H9 (cell line): ENCODE results near the gene ITGA2. TPM values are rescaled to one million over a fixed set of nuclear protein-coding genes. Genes with fewer than 3 reads are reported as not detected.

Source experiments
- DNase-seq: peaks from one replicate; pipeline ENCODE4 v3.0.0-alpha.2; 2017
- H2AFZ ChIP-seq: one replicate; pipeline ENCODE4 v1.6.1; 2013; ENCODE audit warnings: mild to moderate bottlenecking, low read length, control low read depth, moderate library complexity
- H2AK5ac ChIP-seq: 2 replicates; pipeline ENCODE4 v1.6.1; 2013; ENCODE audit warnings: low read length, control low read depth, mixed read lengths; ENCODE audit not compliant: insufficient read length
- H2BK120ac ChIP-seq: one replicate; pipeline ENCODE4 v1.6.1; 2013; ENCODE audit warnings: low read depth, mild to moderate bottlenecking, low read length, control low read depth, inconsistent platforms; ENCODE audit not compliant: poor library complexity, severe bottlenecking
- H2BK12ac ChIP-seq: 2 replicates; pipeline ENCODE4 v1.6.1; 2013; ENCODE audit warnings: low read length, control low read depth, mixed read lengths, low read depth; ENCODE audit not compliant: insufficient read length
- H2BK15ac ChIP-seq: 2 replicates; pipeline ENCODE4 v1.6.1; 2013; ENCODE audit warnings: low read depth, low read length, control low read depth
- H2BK20ac ChIP-seq: one replicate; pipeline ENCODE4 v1.6.1; 2013; ENCODE audit warnings: low read depth, mild to moderate bottlenecking, low read length, control low read depth, inconsistent platforms; ENCODE audit not compliant: poor library complexity, severe bottlenecking
- H2BK5ac ChIP-seq: 2 replicates; pipeline ENCODE4 v1.6.1; 2013; ENCODE audit warnings: low read length, control low read depth, mixed read lengths; ENCODE audit not compliant: insufficient read length
- H3K14ac ChIP-seq: 2 replicates; pipeline ENCODE4 v1.6.1; 2013; ENCODE audit warnings: low read length, control low read depth; ENCODE audit not compliant: insufficient read depth
- H3K18ac ChIP-seq: 2 replicates; pipeline ENCODE4 v1.6.1; 2013; ENCODE audit warnings: low read depth, mild to moderate bottlenecking, mixed read lengths, low read length, control low read depth; ENCODE audit not compliant: insufficient read length
- H3K23ac ChIP-seq: 2 replicates; pipeline ENCODE4 v1.6.1; 2013; ENCODE audit warnings: low read length, control low read depth, mixed read lengths, low read depth; ENCODE audit not compliant: insufficient read length
- H3K23me2 ChIP-seq: 2 replicates; pipeline ENCODE4 v1.6.1; 2013; ENCODE audit warnings: low read depth, mild to moderate bottlenecking, mixed read lengths, low read length, control low read depth; ENCODE audit not compliant: insufficient read length, poor library complexity, severe bottlenecking
- H3K27ac ChIP-seq: 2 replicates; pipeline ENCODE4 v1.5.1; 2013; ENCODE audit warnings: low read length, control low read depth, mixed read lengths, low read depth; ENCODE audit not compliant: insufficient read length
- H3K27me3 ChIP-seq: 2 replicates; pipeline ENCODE4 v1.6.1; 2013; ENCODE audit warnings: low read length, control low read depth, inconsistent platforms; ENCODE audit not compliant: insufficient read depth
- H3K4ac ChIP-seq: 2 replicates; pipeline ENCODE4 v1.6.1; 2013; ENCODE audit warnings: low read depth, mild to moderate bottlenecking, control low read depth, inconsistent platforms, low read length, moderate library complexity
- H3K4me1 ChIP-seq: 2 replicates; pipeline ENCODE4 v1.6.1; 2013; ENCODE audit warnings: low read length, control low read depth, inconsistent platforms; ENCODE audit not compliant: insufficient read depth
- H3K4me2 ChIP-seq: 2 replicates; pipeline ENCODE4 v1.6.1; 2013; ENCODE audit warnings: low read length, control low read depth, mixed read lengths; ENCODE audit not compliant: insufficient read length, insufficient read depth
- H3K56ac ChIP-seq: 2 replicates; pipeline ENCODE4 v1.6.1; 2013; ENCODE audit warnings: low read depth, mild to moderate bottlenecking, mixed read lengths, low read length, control low read depth; ENCODE audit not compliant: insufficient read length
- H3K79me1 ChIP-seq: 2 replicates; pipeline ENCODE4 v1.6.1; 2013; ENCODE audit warnings: low read depth, mild to moderate bottlenecking, moderate library complexity, low read length, control low read depth, inconsistent platforms; ENCODE audit not compliant: insufficient read depth, poor library complexity, severe bottlenecking
- H3K79me2 ChIP-seq: 2 replicates; pipeline ENCODE4 v1.6.1; 2013; ENCODE audit warnings: low read length, control low read depth, inconsistent platforms; ENCODE audit not compliant: insufficient read depth
- H3K9ac ChIP-seq: 2 replicates; pipeline ENCODE4 v1.6.1; 2013; ENCODE audit warnings: low read length, control low read depth, mixed read lengths; ENCODE audit not compliant: insufficient read length; ENCODE audit errors: extremely low read depth
- H3K9me3 ChIP-seq: one replicate; pipeline ENCODE4 v1.6.1; 2013; ENCODE audit warnings: low read depth, low read length, inconsistent platforms; ENCODE audit not compliant: control insufficient read depth
- H3T11ph ChIP-seq: one replicate; pipeline ENCODE4 v1.6.1; 2013; ENCODE audit warnings: mild to moderate bottlenecking, low read length, control low read depth, inconsistent platforms
- H4K20me1 ChIP-seq: one replicate; pipeline ENCODE4 v1.6.1; 2013; ENCODE audit not compliant: control insufficient read depth, insufficient read length, insufficient read depth
- H4K5ac ChIP-seq: 2 replicates; pipeline ENCODE4 v1.6.1; 2013; ENCODE audit warnings: low read depth, mild to moderate bottlenecking, mixed read lengths, low read length, control low read depth; ENCODE audit not compliant: insufficient read length
- H4K8ac ChIP-seq: replicated peaks from 2 replicates; pipeline ENCODE4 v1.6.1; 2013; ENCODE audit warnings: low read length, control low read depth, mixed read lengths, low read depth; ENCODE audit not compliant: insufficient read length
- H4K91ac ChIP-seq: 2 replicates; pipeline ENCODE4 v1.6.1; 2013; ENCODE audit warnings: low read depth, mild to moderate bottlenecking, moderate library complexity, mixed read lengths, low read length, control low read depth; ENCODE audit not compliant: insufficient read length
- H3K27ac Mint-ChIP-seq, 3 experiments: 2 replicates in 2 of 3; 3 replicates in 1 of 3; pipeline ENCODE4 v1.8.0; 2020 to 2021; ENCODE audit warnings: mixed read lengths in 3 of 3, mild to moderate bottlenecking in 1 of 3, moderate library complexity in 1 of 3
- H3K27me3 Mint-ChIP-seq: 2 replicates; pipeline ENCODE4 v1.8.0; 2021; ENCODE audit warnings: low read depth, mild to moderate bottlenecking, moderate library complexity, mixed read lengths
- H3K36me3 Mint-ChIP-seq, 3 experiments: 2 replicates in 2 of 3; 3 replicates in 1 of 3; pipeline ENCODE4 v1.8.0; 2020 to 2021; ENCODE audit warnings: low read depth in 3 of 3, mixed read lengths in 3 of 3; ENCODE audit not compliant: insufficient read depth in 1 of 3
- H3K4me1 Mint-ChIP-seq, 2 experiments: 2 replicates each; pipeline ENCODE4 v1.8.0; 2020; ENCODE audit warnings: mixed read lengths in 2 of 2
- H3K4me3 Mint-ChIP-seq, 2 experiments: 2 replicates in 1 of 2; 3 replicates in 1 of 2; pipeline ENCODE4 v1.8.0; 2020 to 2021; ENCODE audit warnings: mild to moderate bottlenecking in 2 of 2, mixed read lengths in 2 of 2, moderate library complexity in 1 of 2
- H3K9me3 Mint-ChIP-seq, 2 experiments: 2 replicates in 1 of 2; 3 replicates in 1 of 2; pipeline ENCODE4 v1.8.0; 2020; ENCODE audit warnings: mild to moderate bottlenecking in 2 of 2, mixed read lengths in 2 of 2, moderate library complexity in 1 of 2
- CTCF ChIP-seq: fragments of 200-600 bp; sonication (generic); conservative IDR thresholded peaks from 3 replicates; pipeline ENCODE4 v1.8.0; 2021; ENCODE audit warnings: antibody characterized with exemption, mild to moderate bottlenecking
- WGBS: extraction: QIAGEN DNeasy Blood & Tissue Kit; methylation state at CpG from one replicate; pipeline ENCODE4 v1.1.7; 2013; ENCODE audit warnings: missing lambda C conversion rate, low lambda C conversion rate, mixed read lengths; ENCODE audit not compliant: insufficient read length; ENCODE audit errors: extremely low coverage; 5-methylcytosine and 5-hydroxymethylcytosine counted together
- total RNA-seq: library from RNA; stranded (reverse); gene quantifications from 2 replicates; pipeline ENCODE4 v1.2.1, GENCODE V29; 2021

The ITGA2 gene
- total RNA-seq, 1 experiment from 2014 or later, result 3.0 TPM

GRCh38 chr5:53090229-53090628 lies 101.1 kb downstream of the ITGA2 start:
- no peak for TF ChIP-seq CTCF
- Histone ChIP-seq H3T11ph (no peak overlapping the region), H3K56ac (no peak overlapping the region), H2BK12ac (no peak overlapping the region), H3K79me2 (no peaks in the 10 kb centered on the region), H4K5ac (no peak overlapping the region), H2AK5ac (no peak overlapping the region), H2BK120ac (no peak overlapping the region), H3K27ac (no peak overlapping the region), H3K4me2 (no peak overlapping the region), H3K18ac (no peak overlapping the region), H3K79me1 (no peaks in the 10 kb centered on the region), H3K4me1 (no peaks in the 10 kb centered on the region), H4K20me1 (no peaks in the 10 kb centered on the region), H2BK5ac (no peak overlapping the region), H3K9ac (no peak overlapping the region), H4K91ac (no peak overlapping the region), H2AFZ (no peak overlapping the region), H2BK20ac (no peak overlapping the region), H3K27me3 (no peaks in the 10 kb centered on the region), H3K4ac (no peak overlapping the region), H3K14ac (no peak overlapping the region), H4K8ac (no peak overlapping the region), H3K23me2 (no peaks in the 10 kb centered on the region), H3K9me3 (no peaks in the 10 kb centered on the region), H2BK15ac (no peak overlapping the region), H3K23ac (no peak overlapping the region)
- Mint-ChIP-seq H3K4me3 (no peak overlapping the region), H3K4me1 (0 out of 4 replicates have a peak, but pooled peaks cover 0 to 3% of the 10 kb centered on the region in 2 experiments), H3K36me3 (no peaks in the 10 kb centered on the region), H3K27me3 (no peaks in the 10 kb centered on the region), H3K27ac (no peak overlapping the region; a peak in 1 of 7 replicates), H3K9me3 (no peaks in the 10 kb centered on the region)
- no CpG with 5 or more reads among the region's 5 CpGs for WGBS
- DNase-seq, result no peak
